ENCODE measurements around the gene KIF16B.

GRCh38 chr20:16246870-16247269, 326.4 kb downstream of the KIF16B start:
- no peak for TF ChIP-seq CTCF (IDR thresholded peaks at IDR 0.05; ENCODE audit: poor library complexity)
- no peak for TF ChIP-seq EZH2phosphoT487 (IDR thresholded peaks at IDR 0.05; ENCODE audit: low read depth, severe bottlenecking, unreplicated experiment)

All from hepatocyte (in vitro differentiated cells).